DND-41 (cell line): ENCODE results near the gene ACACA.

ENCODE experiments used
- ATAC-seq: fragments of 200-7000 bp; cut with Tn5 transposase; 3 replicates; pipeline ENCODE4 v1.9.1; 2021; ENCODE audit warnings: low read depth; ENCODE audit not compliant: insufficient read depth
- DNase-seq: peaks from one replicate; pipeline ENCODE4 v3.0.0-alpha.2; 2020
- H2AFZ ChIP-seq: 2 replicates; pipeline ENCODE4 v1.6.0; 2012; ENCODE audit warnings: low read depth, low read length
- H3K27ac ChIP-seq: 2 replicates; pipeline ENCODE4 v1.5.1; 2012; ENCODE audit warnings: low read length, inconsistent platforms
- H3K27me3 ChIP-seq: fragments of 200-600 bp; sonication (generic); 2 replicates; pipeline ENCODE4 v1.6.0; 2012; ENCODE audit warnings: low read length, mild to moderate bottlenecking, inconsistent platforms; ENCODE audit not compliant: insufficient read depth, poor library complexity
- H3K36me3 ChIP-seq: 2 replicates; pipeline ENCODE4 v1.5.1; 2012; ENCODE audit warnings: low read length, inconsistent platforms; ENCODE audit not compliant: insufficient read depth
- H3K4me1 ChIP-seq: 2 replicates; pipeline ENCODE4 v1.5.1; 2012; ENCODE audit warnings: mild to moderate bottlenecking, low read length; ENCODE audit not compliant: insufficient read depth
- H3K4me2 ChIP-seq: 2 replicates; pipeline ENCODE4 v1.6.0; 2012; ENCODE audit warnings: mild to moderate bottlenecking, moderate library complexity, low read length, inconsistent platforms; ENCODE audit not compliant: insufficient read depth
- H3K4me3 ChIP-seq, 2 experiments: fragments of 200-600 bp in 1 of 2; shearing (Covaris generic) in 1 of 2; 2 replicates each; pipeline ENCODE4 v1.5.1; 2012 to 2016; ENCODE audit warnings: inconsistent platforms in 2 of 2, low read length in 2 of 2, mild to moderate bottlenecking in 2 of 2, low read depth in 1 of 2, moderate library complexity in 1 of 2
- H3K79me2 ChIP-seq: 2 replicates; pipeline ENCODE4 v1.6.0; 2012; ENCODE audit warnings: low read length, inconsistent platforms; ENCODE audit not compliant: insufficient read depth
- H3K9ac ChIP-seq: 2 replicates; pipeline ENCODE4 v1.6.0; 2012; ENCODE audit warnings: low read depth, mild to moderate bottlenecking, inconsistent platforms, low read length, moderate library complexity
- H3K9me3 ChIP-seq: 2 replicates; pipeline ENCODE4 v1.5.1; 2012; ENCODE audit warnings: low read length, moderate library complexity, mild to moderate bottlenecking, inconsistent platforms; ENCODE audit not compliant: insufficient read depth, severe bottlenecking
- H4K20me1 ChIP-seq: 2 replicates; pipeline ENCODE4 v1.6.0; 2012; ENCODE audit warnings: low read length; ENCODE audit not compliant: insufficient read depth
- CTCF ChIP-seq: IDR thresholded peaks from 2 replicates; pipeline ENCODE4 v1.5.1; 2012; ENCODE audit warnings: borderline replicate concordance, low read length, moderate library complexity, mild to moderate bottlenecking; ENCODE audit not compliant: poor library complexity, severe bottlenecking; ENCODE audit errors: extremely low read depth
- EZH2 ChIP-seq: IDR thresholded peaks from 3 replicates; pipeline ENCODE4 v1.6.1; 2012; ENCODE audit warnings: borderline replicate concordance, low read depth, mild to moderate bottlenecking, moderate library complexity, low read length, inconsistent platforms; ENCODE audit not compliant: severe bottlenecking

The ACACA gene

GRCh38 chr17:37089956-37090355 lies 316.7 kb downstream of the ACACA start:
- Histone ChIP-seq H3K36me3 (peaks cover 88% of the 10 kb centered on the region), H3K27me3 (no peaks in the 10 kb centered on the region), H3K79me2 (no peaks in the 10 kb centered on the region), H3K9me3 (no peaks in the 10 kb centered on the region), H3K27ac (peak overlapping the region; percentile 42; the same call in 1 of the 2 replicates), H2AFZ (no peak overlapping the region), H3K4me3 (no peak overlapping the region), H3K9ac (no peak overlapping the region), H3K4me1 (peaks cover 8% of the 10 kb centered on the region), H3K4me2 (no peak overlapping the region), H4K20me1 (no peaks in the 10 kb centered on the region; the same call in 1 of the 2 replicates)
- ATAC-seq, result peak; percentile 82
- peak; percentile 40 for DNase-seq
- TF ChIP-seq EZH2, result no peak

GRCh38 chr17:37088913-37089312 lies 317.7 kb downstream of the ACACA start:
- Histone ChIP-seq H3K9ac (no peak overlapping the region), H3K4me1 (peaks cover 8% of the 10 kb centered on the region), H2AFZ (no peak overlapping the region), H3K27me3 (no peaks in the 10 kb centered on the region), H3K79me2 (no peaks in the 10 kb centered on the region), H3K4me3 (no peak overlapping the region), H4K20me1 (no peaks in the 10 kb centered on the region; the same call in 1 of the 2 replicates), H3K4me2 (no peak overlapping the region), H3K9me3 (no peaks in the 10 kb centered on the region), H3K27ac (no peak overlapping the region), H3K36me3 (peaks cover 79% of the 10 kb centered on the region)
- TF ChIP-seq CTCF, result no peak
- no peak for TF ChIP-seq EZH2
- DNase-seq (no peak), ATAC-seq (no peak)

- H3K27ac ChIP-seq, result no peak overlapping the region
- H3K4me2 ChIP-seq, result no peak overlapping the region
- DNase-seq (no peak), ATAC-seq (no peak)
- H3K36me3 ChIP-seq, result peaks cover 75% of the 10 kb centered on the region
- H3K27me3 ChIP-seq, result no peaks in the 10 kb centered on the region
- no peak overlapping the region for H3K9ac ChIP-seq
- H3K9me3 ChIP-seq, result no peaks in the 10 kb centered on the region
- peaks cover 8% of the 10 kb centered on the region for H3K4me1 ChIP-seq
- no peak overlapping the region for H2AFZ ChIP-seq
- H3K79me2 ChIP-seq, result no peaks in the 10 kb centered on the region
- TF ChIP-seq EZH2 (no peak), CTCF (no peak)
- no peak overlapping the region for H3K4me3 ChIP-seq
- no peaks in the 10 kb centered on the region; the same call in 1 of the 2 replicates for H4K20me1 ChIP-seq
These were observed 318.2 kb downstream of the ACACA start for GRCh38 chr17:37088459-37088858.

- Histone ChIP-seq H2AFZ (no peak overlapping the region), H3K36me3 (peaks cover 67% of the 10 kb centered on the region), H3K27me3 (no peaks in the 10 kb centered on the region), H3K9ac (no peak overlapping the region), H4K20me1 (no peaks in the 10 kb centered on the region; the same call in 1 of the 2 replicates), H3K4me2 (no peak overlapping the region), H3K4me1 (peaks cover 8% of the 10 kb centered on the region), H3K27ac (no peak overlapping the region), H3K4me3 (no peak overlapping the region), H3K79me2 (no peaks in the 10 kb centered on the region), H3K9me3 (no peaks in the 10 kb centered on the region)
- TF ChIP-seq EZH2, result no peak
- no peak for TF ChIP-seq CTCF
- no peak for ATAC-seq
- DNase-seq, result no peak
These were observed 319.0 kb downstream of the ACACA start for GRCh38 chr17:37087683-37088082.
